OCI-LY7 (cell line): ENCODE measurements around the gene IGSF11. TPM values are rescaled to one million over a fixed set of nuclear protein-coding genes. Genes with fewer than 3 reads are reported as not detected.

ENCODE experiments used
- BruUV-seq: library from RNA; stranded (reverse); fragments of 400-500 nt; replicated peaks from 2 replicates; lab custom pipeline; 2021; lab: Mats Ljungman, UMichigan
- CTCF ChIA-PET: fragments of 300-600 bp; sonication (Branson Sonifier 250); formaldehyde crosslinking; loops from one replicate; lab custom pipeline; 2022; ENCODE audit warnings: antibody characterized with exemption; ENCODE audit not compliant: unreplicated experiment; lab: Charles Lee
- POLR2A ChIA-PET: fragments of 300-600 bp; sonication (Branson Sonifier 250); formaldehyde crosslinking; loops from one replicate; lab custom pipeline; 2022; ENCODE audit warnings: antibody characterized with exemption; lab: Charles Lee
- DNase-seq: peaks from one replicate; pipeline ENCODE4 v3.0.0-alpha.2; 2015; ENCODE audit warnings: low spot score
- H2AFZ ChIP-seq: fragments of 200-600 bp; sonication (generic), shearing (Covaris generic); 2 replicates; pipeline ENCODE4 v1.6.1; 2014; ENCODE audit warnings: mild to moderate bottlenecking, antibody characterized with exemption, low read length, moderate library complexity
- H3K27ac ChIP-seq: fragments of 200-600 bp; sonication (generic); 2 replicates; pipeline ENCODE4 v1.5.1; 2014; ENCODE audit warnings: mixed run types, low read depth, mild to moderate bottlenecking, moderate library complexity, low read length, inconsistent platforms; ENCODE audit not compliant: poor library complexity, severe bottlenecking
- H3K36me3 ChIP-seq: fragments of 200-600 bp; sonication (generic); 2 replicates; pipeline ENCODE4 v1.6.1; 2014; ENCODE audit warnings: mild to moderate bottlenecking, antibody characterized with exemption, low read length, moderate library complexity, mixed read lengths; ENCODE audit not compliant: insufficient read depth
- H3K4me1 ChIP-seq: fragments of 200-600 bp; sonication (generic); 2 replicates; pipeline ENCODE4 v1.5.1; 2014; ENCODE audit warnings: mild to moderate bottlenecking, low read length; ENCODE audit not compliant: insufficient read depth, poor library complexity, severe bottlenecking
- H3K4me2 ChIP-seq: fragments of 200-600 bp; sonication (generic); 2 replicates; pipeline ENCODE4 v1.6.1; 2014; ENCODE audit warnings: mild to moderate bottlenecking, low read length
- H3K4me3 ChIP-seq: fragments of 200-600 bp; sonication (generic); 2 replicates; pipeline ENCODE4 v1.5.1; 2014; ENCODE audit warnings: mild to moderate bottlenecking, low read depth, low read length; ENCODE audit not compliant: poor library complexity, severe bottlenecking
- H3K79me2 ChIP-seq: fragments of 200-600 bp; sonication (generic); 2 replicates; pipeline ENCODE4 v1.6.1; 2016; ENCODE audit warnings: low read depth, mild to moderate bottlenecking, low read length, moderate library complexity, mixed read lengths; ENCODE audit not compliant: insufficient read depth
- H3K9me2 ChIP-seq: fragments of 200-600 bp; sonication (generic); 2 replicates; pipeline ENCODE4 v1.6.1; 2016; ENCODE audit warnings: mild to moderate bottlenecking, low read length, mixed read lengths; ENCODE audit not compliant: insufficient read depth
- H3K9me3 ChIP-seq: fragments of 200-600 bp; sonication (generic); 2 replicates; pipeline ENCODE4 v1.6.1; 2014; ENCODE audit warnings: mild to moderate bottlenecking, mixed run types, low read length, mixed read lengths
- H4K20me1 ChIP-seq: fragments of 200-600 bp; sonication (generic); 2 replicates; pipeline ENCODE4 v1.6.1; 2014; ENCODE audit warnings: mild to moderate bottlenecking, antibody characterized with exemption, low read length, moderate library complexity, mixed read lengths; ENCODE audit not compliant: insufficient read depth
- EZH2phosphoT487 ChIP-seq: fragments of 200-600 bp; sonication (generic); IDR thresholded peaks from 2 replicates; pipeline ENCODE4 v1.6.1; 2018; ENCODE audit warnings: low read depth, borderline replicate concordance, mild to moderate bottlenecking, mixed run types, antibody characterized with exemption, low read length, moderate library complexity, mixed read lengths
- intact Hi-C: fragments of 100-400 bp; cut with micrococcal nuclease; formaldehyde crosslinking; loops from one replicate; pipeline ENCODE4 v1.10.0; 2022; ENCODE audit not compliant: unreplicated experiment
- total RNA-seq, 2 experiments: library from RNA; depleted of rRNA in 1 of 2; stranded (reverse); fragments of >200 nt in 1 of 2; shearing (Covaris generic) in 1 of 2; gene quantifications; 2 replicates each; pipeline ENCODE4 v1.2.3, GENCODE V29; 2014 to 2022
- TF ChIP-seq, protein P1 (sequence below): fragments of 200-600 bp; sonication (generic); conservative IDR thresholded peaks from 2 replicates; pipeline ENCODE4 v1.5.1; 2014; ENCODE audit warnings: mild to moderate bottlenecking, antibody characterized with exemption, low read length, moderate library complexity, mixed read lengths

Gene IGSF11
- total RNA-seq, 2 experiments from 2014 or later, result not detected

DNA sequence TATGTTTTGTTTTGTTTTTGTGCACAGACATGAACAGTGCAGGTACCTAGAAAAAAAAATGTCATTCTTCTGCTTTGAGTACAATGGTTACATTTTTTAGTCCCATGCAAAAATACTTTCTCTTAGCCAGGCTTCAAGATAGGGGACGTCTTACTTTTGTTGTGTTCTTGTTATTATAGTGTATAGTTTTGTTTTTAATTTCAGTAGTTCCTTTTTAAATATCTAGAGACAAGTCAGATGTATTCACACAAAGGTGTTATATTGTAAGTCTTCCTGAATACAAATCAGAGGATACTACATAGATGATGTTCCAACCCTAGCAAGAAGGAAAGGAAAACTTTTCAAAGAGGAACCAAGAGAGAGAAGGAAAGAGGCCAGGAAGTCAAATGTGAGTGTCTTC is 28.8 kb upstream of the IGSF11 start:
- H4K20me1 ChIP-seq, result no peaks in the 10 kb centered on the region; the same call in 1 of the 2 replicates
- intact Hi-C loops, result no loop called here

DNA sequence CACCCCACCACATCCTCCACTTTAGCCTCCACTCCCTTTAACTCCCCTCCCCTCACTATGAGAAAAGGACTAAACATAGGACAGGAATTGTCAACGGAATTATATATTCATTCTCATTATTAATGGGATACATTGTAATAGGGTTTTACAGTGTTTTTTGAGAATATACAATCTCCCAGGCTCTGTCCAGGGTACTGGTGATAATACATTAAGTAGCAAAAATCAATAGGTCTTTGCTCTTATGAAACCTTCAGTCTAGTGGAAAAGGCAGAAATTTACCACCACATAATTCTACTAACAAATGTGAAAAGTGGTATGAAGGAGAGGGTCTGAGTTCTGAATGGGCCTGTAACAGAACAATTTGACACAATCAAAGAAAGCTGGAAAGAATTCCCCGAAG is 28.2 kb upstream of the IGSF11 start:
- no peaks in the 10 kb centered on the region; the same call in 1 of the 2 replicates for H4K20me1 ChIP-seq
- ChIA-PET POLR2A (no interaction called here), CTCF (no interaction called here)
- no peaks in the 10 kb centered on the region for H3K9me2 ChIP-seq
- intact Hi-C loops, result no loop called here
- H3K9me3 ChIP-seq, result no peaks in the 10 kb centered on the region
- no peaks in the 10 kb centered on the region for H3K4me1 ChIP-seq
- H3K79me2 ChIP-seq, result no peaks in the 10 kb centered on the region
- no peaks in the 10 kb centered on the region for H3K36me3 ChIP-seq
- no peak overlapping the region for H3K4me2 ChIP-seq
- H3K4me3 ChIP-seq, result no peak overlapping the region
- no peak for TF ChIP-seq EZH2phosphoT487
- TF ChIP-seq, protein P1, sequence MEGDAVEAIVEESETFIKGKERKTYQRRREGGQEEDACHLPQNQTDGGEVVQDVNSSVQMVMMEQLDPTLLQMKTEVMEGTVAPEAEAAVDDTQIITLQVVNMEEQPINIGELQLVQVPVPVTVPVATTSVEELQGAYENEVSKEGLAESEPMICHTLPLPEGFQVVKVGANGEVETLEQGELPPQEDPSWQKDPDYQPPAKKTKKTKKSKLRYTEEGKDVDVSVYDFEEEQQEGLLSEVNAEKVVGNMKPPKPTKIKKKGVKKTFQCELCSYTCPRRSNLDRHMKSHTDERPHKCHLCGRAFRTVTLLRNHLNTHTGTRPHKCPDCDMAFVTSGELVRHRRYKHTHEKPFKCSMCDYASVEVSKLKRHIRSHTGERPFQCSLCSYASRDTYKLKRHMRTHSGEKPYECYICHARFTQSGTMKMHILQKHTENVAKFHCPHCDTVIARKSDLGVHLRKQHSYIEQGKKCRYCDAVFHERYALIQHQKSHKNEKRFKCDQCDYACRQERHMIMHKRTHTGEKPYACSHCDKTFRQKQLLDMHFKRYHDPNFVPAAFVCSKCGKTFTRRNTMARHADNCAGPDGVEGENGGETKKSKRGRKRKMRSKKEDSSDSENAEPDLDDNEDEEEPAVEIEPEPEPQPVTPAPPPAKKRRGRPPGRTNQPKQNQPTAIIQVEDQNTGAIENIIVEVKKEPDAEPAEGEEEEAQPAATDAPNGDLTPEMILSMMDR, result no peak
- H2AFZ ChIP-seq, result no peak overlapping the region
- BruUV-seq, result no TSS peak
- no peak for DNase-seq
- no peak overlapping the region for H3K27ac ChIP-seq

More for the DNA sequence above, 28.8 kb upstream of the IGSF11 start:
- Histone ChIP-seq H2AFZ (no peak overlapping the region), H3K79me2 (no peaks in the 10 kb centered on the region), H3K4me3 (no peak overlapping the region), H3K36me3 (no peaks in the 10 kb centered on the region), H3K4me2 (no peak overlapping the region), H3K27ac (no peak overlapping the region), H3K4me1 (no peaks in the 10 kb centered on the region), H3K9me3 (no peaks in the 10 kb centered on the region), H3K9me2 (no peaks in the 10 kb centered on the region)
- CTCF ChIA-PET, result no interaction called here
- POLR2A ChIA-PET, result no interaction called here
- DNase-seq, result no peak
- TF ChIP-seq, protein P1, result no peak
- TF ChIP-seq EZH2phosphoT487, result no peak
- no TSS peak for BruUV-seq

DNA sequence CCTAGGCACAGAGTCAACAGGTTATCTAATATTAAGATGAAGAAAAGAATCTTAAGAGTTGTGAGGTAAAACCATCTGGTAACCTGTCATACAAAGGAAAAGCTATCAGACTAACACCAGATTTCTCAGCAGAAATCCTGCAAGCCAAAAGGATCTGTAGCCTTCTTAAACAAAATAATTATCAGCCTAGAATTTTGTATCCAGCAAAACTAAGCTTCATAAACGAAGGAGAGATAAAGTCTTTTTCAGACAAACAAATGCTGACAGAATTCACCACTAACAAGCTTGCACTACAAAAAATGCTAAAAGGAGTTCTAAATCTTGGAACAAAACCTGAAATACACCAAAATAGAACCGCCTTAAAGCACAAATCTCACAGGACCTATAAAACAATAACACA is 9.9 kb upstream of the IGSF11 start:
- H3K36me3 ChIP-seq, result no peaks in the 10 kb centered on the region
- no peak overlapping the region for H2AFZ ChIP-seq
- no peak for TF ChIP-seq EZH2phosphoT487
- TF ChIP-seq, protein P1, result no peak
- H3K27ac ChIP-seq, result no peak overlapping the region
- no peaks in the 10 kb centered on the region for H4K20me1 ChIP-seq
- no TSS peak for BruUV-seq
- H3K79me2 ChIP-seq, result no peaks in the 10 kb centered on the region
- CTCF ChIA-PET, result no interaction called here
- DNase-seq, result no peak
- intact Hi-C loops, result no loop called here
- no peaks in the 10 kb centered on the region for H3K4me1 ChIP-seq
- H3K4me2 ChIP-seq, result no peak overlapping the region
- H3K4me3 ChIP-seq, result no peak overlapping the region
- H3K9me2 ChIP-seq, result no peaks in the 10 kb centered on the region
- POLR2A ChIA-PET, result interaction anchor here (1.1 kb wide), 1 partner anchor 10 kb away, joined by 3 read pairs; the partner anchor contains the start of gene IGSF11
- H3K9me3 ChIP-seq, result no peaks in the 10 kb centered on the region
